ENCODE measurements around the gene ATXN2L. TPM values are rescaled to one million over a fixed set of nuclear protein-coding genes. Genes with fewer than 3 reads are reported as not detected.

The ATXN2L gene
- total and polyA plus RNA-seq, 2 of the 13 experiments (the other 11 are each of a cell fraction or from before 2014, with no cell fraction given): 40.8 to 55.1 TPM

- 0 out of 2 replicates have a peak, but pooled peaks have one; percentile 22 for TF ChIP-seq CBFB (CRISPR knock-in tag; IDR thresholded peaks at IDR 0.05)
- peak; percentile 95 for TF ChIP-seq ZBTB7A (CRISPR knock-in tag; IDR thresholded peaks at IDR 0.05)
- no peak for TF ChIP-seq ZNF766 (CRISPR knock-in tag; IDR thresholded peaks at IDR 0.05; ENCODE audit: borderline replicate concordance)
- no peak for TF ChIP-seq ZNF407 (CRISPR knock-in tag; IDR thresholded peaks at IDR 0.05; ENCODE audit: not compliant biosample characterization)
- TF ChIP-seq HNRNPL (IDR thresholded peaks at IDR 0.05; ENCODE audit: low read depth, low read length): no peak
- TF ChIP-seq AKNA (CRISPR knock-in tag; IDR thresholded peaks at IDR 0.05; ENCODE audit: borderline replicate concordance): no peak
- TF ChIP-seq POGK (CRISPR knock-in tag; conservative IDR thresholded peaks at IDR 0.05): no peak
- 0 out of 2 replicates have a peak, but pooled peaks have one; percentile 39 for TF ChIP-seq SP4 (CRISPR knock-in tag; IDR thresholded peaks at IDR 0.05)
- no peak for TF ChIP-seq HIC2 (CRISPR knock-in tag; IDR thresholded peaks at IDR 0.05; ENCODE audit: low read depth)
- no peak for TF ChIP-seq BCL6 (CRISPR knock-in tag; IDR thresholded peaks at IDR 0.05)
- no peak for TF ChIP-seq ZFY (CRISPR knock-in tag; IDR thresholded peaks at IDR 0.05)
Measured at GRCh38 chr16:28863929-28864793, 41.4 kb downstream of the ATXN2L start (continued).
